ELF-1 (cell line): ENCODE measurements around the gene SLC26A1.

Source experiments
- DNase-seq: peaks from one replicate; pipeline ENCODE4 v3.0.0-alpha.2; 2016; ENCODE audit warnings: low read depth, low spot score

SLC26A1 gene

GRCh38 chr4:966266-967112 is 26.7 kb downstream of the SLC26A1 start:
- no peak for DNase-seq

GRCh38 chr4:965766-966134 is 27.5 kb downstream of the SLC26A1 start:
- no peak for DNase-seq

DNA sequence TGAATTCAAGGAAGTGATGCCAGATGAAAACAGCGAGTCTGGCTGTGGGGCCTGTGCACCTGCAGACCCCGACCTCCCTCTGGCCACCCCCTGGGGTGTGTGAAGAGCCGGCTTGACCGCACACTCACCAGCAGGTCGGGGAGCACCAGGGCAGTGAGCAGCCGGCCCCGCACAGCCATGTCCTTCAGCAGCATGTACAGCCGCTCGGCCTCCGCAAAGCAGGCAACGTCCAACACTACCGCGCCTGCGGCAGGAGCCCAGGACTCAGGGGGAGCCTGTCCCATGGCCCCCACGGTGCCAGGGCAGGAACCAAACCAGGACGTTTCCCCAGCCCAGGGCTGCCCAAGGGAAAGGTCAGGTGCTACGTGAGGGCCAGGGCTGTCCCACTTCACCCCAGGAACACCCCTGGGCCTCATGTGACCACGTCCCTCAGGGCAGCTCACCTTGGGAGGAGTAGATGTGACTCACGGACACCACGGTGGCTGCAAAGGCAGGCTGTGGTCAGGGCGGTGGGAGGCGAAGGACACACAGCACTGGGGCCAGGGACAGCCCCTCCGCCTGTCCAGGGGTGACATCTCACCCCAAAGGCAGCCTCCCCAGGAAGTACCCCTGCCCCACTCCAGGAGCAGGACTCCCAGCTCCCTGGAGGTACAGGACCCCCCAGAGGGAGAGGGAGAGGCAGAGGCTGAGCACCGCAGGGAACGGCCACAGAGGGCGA is 28.0 kb downstream of the SLC26A1 start:
- no peak for DNase-seq

GRCh38 chr4:964346-965025 is 28.7 kb downstream of the SLC26A1 start:
- DNase-seq, result no peak

DNA sequence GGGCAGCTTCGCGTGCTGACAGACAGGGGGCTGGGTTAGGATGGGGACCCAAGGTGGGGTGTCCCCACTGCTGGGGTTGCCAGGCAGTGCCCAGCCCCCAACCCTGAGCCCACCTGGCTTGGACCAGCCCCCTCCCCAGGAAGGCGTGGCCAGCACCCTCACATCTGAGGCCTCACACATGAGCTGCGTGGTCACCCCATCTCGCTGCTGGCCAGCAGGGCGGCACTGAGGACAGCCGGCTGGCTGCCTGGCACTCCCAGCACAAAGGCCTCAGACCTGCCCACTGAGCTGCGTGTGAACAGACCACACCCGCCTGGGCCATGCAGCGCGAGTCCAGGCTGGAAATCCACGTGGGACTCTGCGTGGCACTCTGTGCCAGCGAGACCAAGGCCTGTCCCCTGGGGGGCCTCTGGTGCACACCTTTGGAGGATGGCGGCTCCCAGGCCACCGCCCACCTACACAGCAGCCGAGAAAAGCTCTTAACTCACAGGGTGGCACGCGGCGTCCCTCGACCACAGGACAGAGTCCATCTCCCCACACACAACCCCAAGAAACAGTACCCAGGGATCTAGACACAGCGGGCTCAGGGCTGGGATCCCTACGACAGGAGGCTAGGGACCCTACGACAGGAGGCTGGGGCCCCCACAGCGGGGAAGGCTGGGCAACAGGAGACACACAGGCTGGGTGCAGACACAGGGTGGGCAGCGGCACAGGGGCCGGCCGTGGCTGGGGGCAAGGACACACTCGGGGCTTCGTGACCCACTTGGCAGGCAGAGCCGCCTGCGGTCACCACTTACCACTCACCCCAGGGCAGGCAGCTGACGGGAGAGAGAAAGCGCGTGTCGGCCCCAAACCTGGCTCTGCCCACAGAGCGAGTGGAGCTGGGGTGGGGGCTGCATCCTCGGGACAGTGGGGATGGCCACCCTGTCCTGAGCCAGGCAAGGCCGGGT is 29.7 kb downstream of the SLC26A1 start:
- DNase-seq, result no peak

DNA sequence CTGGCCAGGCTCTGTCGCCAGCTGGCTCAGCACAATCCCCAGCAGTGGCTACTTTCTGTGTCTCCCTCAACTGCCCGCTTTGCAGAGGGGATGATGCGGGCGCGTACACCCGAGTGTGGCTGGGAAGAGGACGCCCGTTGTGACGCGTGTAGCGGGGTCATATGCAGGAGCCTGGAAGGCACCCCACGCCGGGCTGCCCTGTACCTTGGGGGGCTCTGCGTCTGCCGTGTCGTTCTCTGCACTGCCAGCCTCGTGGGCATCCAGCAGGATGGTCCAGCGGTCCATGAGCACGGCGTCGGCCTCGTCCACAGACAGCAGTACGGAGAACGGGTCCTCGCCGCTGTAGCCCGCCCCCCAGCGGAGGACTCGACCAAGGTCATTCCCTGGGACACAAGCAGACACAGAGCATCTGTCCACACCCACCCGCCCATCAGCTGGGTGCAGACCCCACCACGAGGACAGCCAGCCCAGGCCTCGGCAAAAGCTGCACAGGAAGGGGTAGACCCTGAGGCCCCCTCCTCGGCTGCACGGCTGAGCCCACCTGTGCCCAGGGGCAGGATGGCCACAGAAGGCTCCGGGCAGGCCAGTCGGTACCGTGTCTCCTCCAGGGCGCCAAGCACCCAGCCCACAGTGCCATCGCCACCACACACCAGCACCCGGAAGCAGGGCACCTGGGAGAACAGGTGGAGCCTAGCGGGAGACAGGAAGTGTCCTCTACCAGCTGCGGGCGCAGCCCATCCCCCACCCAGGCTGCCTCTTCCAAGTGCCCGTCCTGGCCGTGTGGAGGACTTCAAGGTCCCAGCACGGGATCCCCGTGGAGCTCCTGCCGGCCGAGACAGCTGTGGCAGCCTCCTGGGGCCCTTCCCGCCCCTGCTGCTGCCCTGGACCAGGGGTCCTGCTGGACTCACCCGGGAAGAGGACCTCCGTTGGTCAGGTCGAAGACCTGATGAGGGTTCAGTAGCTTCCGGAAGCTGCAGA is 30.7 kb downstream of the SLC26A1 start:
- no peak for DNase-seq

GRCh38 chr4:961351-962230 is 31.6 kb downstream of the SLC26A1 start:
- no peak for DNase-seq

DNA sequence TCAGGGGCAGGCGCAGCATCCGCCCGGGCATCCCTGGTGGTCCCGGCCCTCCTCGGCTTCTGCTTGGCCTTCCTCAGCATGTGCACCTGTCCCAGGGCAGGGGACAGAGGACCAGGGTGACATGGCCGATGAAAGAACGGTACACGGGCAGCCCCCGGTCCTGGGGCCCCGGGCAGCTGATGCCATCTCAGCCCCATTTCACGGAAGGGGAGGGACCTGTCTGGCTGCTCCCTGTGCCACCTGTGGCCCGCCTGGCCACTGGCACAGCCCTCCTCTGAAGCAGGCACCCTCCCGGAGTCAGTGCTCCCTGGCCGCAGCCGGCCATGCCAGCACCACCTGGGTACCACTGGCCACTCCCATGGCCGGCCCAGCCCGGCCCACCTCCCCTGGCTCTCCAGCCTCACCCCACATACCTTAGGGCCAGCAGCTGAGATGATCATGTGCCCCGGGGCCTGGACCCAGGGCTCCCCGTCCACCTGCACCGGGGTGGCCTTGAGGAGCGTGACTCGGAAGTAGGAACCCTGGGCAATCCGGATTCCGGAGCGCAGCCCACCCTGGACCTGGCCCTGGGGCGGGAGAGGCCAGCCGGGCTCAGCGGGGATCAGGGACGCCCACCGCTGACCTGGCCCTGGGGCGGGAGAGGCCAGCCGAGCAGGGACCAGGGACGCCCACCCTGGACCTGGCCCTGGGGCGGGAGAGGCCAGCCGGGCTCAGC is 32.4 kb downstream of the SLC26A1 start:
- DNase-seq, result no peak

DNA sequence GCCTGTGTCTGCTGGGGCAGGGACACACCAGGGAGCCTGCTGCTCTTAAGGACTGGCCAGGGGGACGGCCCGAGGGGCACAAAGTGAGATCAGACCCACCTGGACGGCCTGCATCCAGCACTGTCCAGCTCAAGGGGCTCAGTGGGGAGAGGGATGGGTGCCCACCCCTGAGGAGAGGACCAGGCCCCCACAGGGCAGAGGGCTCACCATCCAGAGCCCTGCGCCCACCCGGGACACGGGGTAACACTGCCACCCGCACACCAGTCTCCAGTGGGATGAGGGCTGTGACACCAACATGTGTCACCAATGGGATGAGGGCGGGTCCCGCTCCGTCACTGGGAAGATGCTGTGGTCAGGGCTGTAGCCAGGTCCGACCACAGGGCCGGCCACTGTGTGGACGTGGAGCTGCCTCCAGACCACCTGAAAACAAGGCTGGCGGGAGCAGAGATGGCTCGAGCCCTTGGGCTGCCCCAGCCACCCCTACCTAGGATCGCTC is 33.0 kb downstream of the SLC26A1 start:
- no peak for DNase-seq

DNA sequence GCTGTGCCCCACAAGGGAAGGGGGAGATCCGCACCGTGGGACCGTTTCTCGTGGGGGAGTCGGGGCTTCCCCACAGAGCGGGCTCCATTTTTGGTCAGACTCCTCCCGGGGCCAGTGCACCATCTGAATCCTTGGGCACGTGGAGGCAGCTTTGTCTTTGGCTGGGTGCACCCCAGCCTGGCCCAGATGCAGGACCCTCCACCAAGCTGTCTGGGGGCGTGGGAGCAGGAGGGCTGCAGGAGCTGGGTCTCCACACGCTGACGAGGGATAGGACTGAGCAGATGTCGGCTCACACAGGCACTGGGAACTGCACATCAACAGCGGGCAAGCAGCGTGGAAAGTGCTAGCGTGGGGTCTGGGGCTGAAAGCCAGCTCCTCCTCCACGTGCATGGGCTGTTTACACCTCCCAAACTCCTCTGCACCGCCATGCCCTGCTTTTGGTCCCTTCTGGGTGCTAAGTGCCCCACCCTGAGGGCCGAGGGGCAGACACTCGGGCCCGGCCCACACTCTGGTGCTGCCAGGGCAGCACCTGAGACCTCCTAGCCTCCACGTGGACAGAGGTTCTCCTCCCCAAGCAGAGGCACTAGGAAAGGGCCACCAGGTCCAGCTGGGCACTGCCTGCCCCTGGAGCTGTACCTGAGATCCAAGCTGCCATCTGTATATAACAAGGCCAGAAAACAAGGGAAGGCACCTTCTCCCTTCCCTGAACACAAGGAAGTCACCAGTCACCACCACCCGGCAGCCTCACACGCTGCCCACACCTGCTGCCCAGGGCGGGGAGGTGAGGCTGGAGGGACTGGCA is 33.7 kb downstream of the SLC26A1 start:
- DNase-seq, result no peak

DNA sequence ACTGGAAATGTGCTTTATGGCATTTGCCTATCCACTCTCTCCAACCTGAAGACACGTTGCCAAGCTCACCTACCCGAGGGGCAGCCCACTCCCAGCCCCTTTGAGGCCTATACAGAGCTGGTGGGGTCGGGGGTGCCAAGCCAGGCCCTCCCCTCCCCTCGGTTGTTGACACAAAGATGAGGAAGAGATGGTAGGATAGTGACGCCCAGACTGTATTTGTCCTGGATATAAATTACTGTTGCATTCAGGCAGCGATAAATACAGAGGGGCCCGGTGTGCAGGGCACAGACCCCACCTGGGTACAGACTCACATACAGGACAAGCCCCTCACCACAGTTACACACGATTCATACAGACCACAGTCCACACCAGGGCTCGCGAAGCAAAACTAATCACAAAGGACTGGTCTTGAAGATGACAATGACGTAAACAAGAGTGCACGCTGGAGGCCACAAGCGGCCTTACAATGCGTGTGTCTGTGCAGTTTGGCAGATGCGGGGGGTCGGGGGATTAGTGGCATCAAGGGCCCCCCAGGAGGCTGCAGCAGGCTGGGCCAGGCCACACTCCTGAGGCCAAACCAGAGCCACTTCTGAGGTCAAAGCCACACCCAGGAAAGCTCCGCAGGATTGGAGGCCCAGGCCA is 34.4 kb downstream of the SLC26A1 start:
- no peak for DNase-seq

DNA sequence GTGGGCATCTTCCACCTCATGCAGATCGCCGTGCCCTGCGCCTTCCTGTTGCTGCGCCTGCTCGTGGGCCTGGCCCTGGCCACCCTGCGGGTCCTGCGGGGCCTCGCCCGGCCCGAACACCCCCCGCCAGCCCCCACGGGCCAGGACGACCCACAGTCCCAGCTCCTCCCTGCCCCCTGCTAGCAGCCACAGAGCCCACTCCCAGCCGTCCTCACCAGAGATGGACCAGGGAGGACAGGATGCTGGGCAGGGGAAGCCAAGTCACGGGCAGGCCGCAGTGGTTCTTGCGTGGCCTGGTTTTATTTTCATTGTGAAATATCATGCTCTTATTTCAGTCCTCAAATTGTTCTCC is 34.9 kb downstream of the SLC26A1 start:
- DNase-seq, result no peak

- no peak for DNase-seq
Observed at GRCh38 chr4:957581-958313, 35.5 kb downstream of the SLC26A1 start.

DNA sequence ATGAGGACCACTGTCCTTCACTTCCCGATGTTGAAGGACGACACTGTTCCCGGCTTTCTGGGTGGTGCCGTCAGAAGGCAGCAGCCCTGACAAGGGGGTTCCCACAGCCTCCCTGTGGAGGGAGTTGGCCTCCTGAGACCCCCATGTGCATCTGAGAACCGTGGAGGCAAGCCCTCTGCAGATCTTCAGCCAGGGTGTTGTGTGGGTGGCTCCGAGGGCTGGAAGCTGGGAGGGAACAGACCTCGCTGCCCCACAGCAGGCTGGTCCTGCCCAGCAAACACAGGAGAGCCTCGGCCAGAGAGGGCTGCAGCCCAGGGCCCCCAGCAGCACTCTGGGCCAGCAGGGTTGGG is 36.0 kb downstream of the SLC26A1 start:
- no peak for DNase-seq

GRCh38 chr4:956531-957230 is 36.5 kb downstream of the SLC26A1 start:
- DNase-seq, result no peak

DNA sequence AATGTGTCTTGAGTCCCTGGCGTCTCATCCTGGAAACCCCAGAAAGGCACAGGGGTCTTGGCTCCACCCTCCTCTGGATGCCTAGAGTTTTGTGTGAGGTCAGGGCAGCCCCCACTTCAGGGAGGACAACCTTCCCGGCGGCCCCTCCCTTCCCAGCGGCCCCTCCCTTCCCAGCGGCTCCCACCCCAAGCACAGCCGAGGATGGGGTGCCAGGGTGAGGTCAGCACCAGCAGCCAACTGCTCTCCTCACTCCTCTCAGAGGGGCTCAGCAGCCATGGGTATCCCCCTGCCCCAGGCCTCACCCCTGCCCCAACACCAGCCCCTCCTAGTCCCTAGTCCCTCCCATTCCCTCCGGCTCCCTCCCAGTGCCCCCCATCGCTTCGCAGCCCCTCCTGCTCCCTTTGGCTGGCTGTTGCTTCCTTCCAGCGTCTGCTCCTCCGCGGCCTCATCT is 37.2 kb downstream of the SLC26A1 start:
- no peak for DNase-seq
